Fibroblast of villous mesenchyme (primary cell): ENCODE data around the gene ZBED1. TPM values are rescaled to one million over a fixed set of nuclear protein-coding genes. Genes with fewer than 3 reads are reported as not detected.

ENCODE experiments used
- DNase-seq: peaks from one replicate; pipeline ENCODE4 v3.0.0-alpha.2; 2010; ENCODE audit warnings: low read depth
- H3K4me3 ChIP-seq: 2 replicates; pipeline ENCODE4 v1.5.1; 2011; ENCODE audit warnings: low read depth, mild to moderate bottlenecking, low read length
- total RNA-seq: library from RNA; depleted of rRNA; stranded (reverse); fragments of >200 nt; gene quantifications from 2 replicates; pipeline ENCODE4 v1.2.3, GENCODE V29; 2012
- TF ChIP-seq, protein P1 (sequence below): IDR thresholded peaks from 2 replicates; pipeline ENCODE4 v1.5.1; 2012; ENCODE audit warnings: low read depth, mild to moderate bottlenecking, low read length; ENCODE audit not compliant: insufficient read depth

The ZBED1 gene
- total RNA-seq, 1 donor, result 32.4 TPM

DNA sequence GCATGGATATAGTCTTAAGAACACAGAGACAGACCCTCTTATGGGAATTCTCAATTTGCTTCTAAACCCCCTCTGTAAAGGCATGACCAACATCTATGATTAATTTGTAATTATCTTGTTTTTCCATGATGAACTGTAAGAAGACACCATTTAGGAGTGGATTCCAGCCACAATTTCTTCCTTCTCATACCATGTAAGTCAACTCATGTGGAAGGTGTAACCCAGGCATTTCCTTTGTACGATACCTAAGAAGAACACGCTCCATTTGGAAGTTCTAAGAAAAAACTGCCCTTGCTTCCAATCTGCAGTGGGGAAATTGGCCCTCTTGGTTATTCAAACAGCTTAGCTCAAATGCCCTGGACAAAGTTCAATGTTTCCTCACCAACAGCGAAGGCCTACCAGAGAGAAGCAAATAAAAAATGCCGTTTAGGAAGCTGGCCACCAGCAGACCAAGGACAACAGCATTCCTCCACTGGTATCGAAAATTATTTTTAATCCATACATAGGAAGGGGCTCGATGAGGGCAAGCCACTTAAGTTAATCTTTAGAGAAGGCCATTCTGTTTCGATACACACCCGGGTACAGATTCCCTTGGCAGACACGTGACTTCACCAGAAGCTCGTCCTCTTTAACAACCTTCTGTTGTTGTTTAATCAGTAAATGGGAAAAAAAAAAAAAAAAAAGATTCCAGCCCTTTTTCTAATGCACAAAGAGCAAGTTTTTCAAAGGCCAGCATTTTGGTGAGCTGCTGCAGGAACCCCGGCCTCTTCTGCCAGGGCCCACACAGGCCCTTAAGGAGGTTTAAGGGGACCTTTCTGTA is 2.6 kb downstream of the ZBED1 start:
- peak; percentile 56 for DNase-seq
- TF ChIP-seq, protein P1, sequence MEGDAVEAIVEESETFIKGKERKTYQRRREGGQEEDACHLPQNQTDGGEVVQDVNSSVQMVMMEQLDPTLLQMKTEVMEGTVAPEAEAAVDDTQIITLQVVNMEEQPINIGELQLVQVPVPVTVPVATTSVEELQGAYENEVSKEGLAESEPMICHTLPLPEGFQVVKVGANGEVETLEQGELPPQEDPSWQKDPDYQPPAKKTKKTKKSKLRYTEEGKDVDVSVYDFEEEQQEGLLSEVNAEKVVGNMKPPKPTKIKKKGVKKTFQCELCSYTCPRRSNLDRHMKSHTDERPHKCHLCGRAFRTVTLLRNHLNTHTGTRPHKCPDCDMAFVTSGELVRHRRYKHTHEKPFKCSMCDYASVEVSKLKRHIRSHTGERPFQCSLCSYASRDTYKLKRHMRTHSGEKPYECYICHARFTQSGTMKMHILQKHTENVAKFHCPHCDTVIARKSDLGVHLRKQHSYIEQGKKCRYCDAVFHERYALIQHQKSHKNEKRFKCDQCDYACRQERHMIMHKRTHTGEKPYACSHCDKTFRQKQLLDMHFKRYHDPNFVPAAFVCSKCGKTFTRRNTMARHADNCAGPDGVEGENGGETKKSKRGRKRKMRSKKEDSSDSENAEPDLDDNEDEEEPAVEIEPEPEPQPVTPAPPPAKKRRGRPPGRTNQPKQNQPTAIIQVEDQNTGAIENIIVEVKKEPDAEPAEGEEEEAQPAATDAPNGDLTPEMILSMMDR, result no peak
- peak overlapping the region; percentile 81 for H3K4me3 ChIP-seq

DNA sequence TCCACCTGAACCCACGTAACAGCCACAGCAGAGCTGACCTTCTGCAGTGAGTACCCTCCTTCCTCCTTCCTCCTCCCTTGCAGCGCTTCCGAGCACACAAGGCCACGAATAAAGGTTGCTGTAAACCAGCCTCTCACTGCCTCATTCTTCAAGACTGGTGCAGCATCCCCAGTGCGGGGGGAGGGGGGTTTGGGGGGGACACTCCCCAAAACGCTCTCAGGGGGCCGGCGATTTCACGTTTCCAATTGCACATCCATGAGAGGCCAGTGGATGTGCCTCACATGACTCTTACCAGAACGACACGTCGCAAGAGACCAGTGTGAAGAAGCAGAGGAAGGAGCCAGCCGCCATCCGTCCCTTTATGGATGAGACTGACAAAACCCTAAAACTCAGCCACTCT is 5.2 kb downstream of the ZBED1 start:
- TF ChIP-seq, protein P1, result no peak
- H3K4me3 ChIP-seq, result no peak overlapping the region
- no peak for DNase-seq

DNA sequence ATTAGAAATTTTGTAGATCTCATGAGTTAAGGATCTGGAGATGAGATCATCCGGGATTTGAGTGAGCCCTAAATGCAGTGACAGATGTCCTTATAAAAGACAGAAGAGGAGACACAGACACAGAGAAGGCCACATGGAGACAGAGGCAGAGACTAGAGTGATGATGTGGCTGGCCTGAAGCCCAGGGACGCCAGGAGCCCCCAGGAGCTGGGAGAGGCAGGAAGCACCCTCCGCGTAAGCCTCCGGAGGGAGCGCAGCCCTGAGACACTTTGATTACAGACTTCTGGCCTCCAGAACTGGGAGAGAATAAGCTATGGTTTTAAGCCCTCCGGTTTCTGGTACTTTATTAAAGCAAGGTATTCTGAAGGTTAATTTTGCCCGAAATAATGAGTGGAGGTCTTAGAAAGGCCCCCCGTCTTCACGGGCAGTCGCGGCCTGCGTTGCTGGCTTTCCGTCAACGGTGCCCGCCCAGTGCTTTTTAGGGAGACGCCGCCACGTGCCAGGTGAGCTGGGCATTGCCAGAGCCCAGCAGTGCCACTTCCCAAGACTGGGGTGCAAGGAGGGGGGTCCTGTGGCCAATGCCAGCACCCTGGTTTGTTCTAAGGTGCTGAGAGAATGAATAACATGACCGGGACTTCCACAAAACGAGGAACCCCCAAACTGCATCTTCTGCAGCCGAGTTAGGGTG is 8.1 kb downstream of the ZBED1 start:
- no peak for DNase-seq
- H3K4me3 ChIP-seq, result no peak overlapping the region
- TF ChIP-seq, protein P1, result no peak

DNA sequence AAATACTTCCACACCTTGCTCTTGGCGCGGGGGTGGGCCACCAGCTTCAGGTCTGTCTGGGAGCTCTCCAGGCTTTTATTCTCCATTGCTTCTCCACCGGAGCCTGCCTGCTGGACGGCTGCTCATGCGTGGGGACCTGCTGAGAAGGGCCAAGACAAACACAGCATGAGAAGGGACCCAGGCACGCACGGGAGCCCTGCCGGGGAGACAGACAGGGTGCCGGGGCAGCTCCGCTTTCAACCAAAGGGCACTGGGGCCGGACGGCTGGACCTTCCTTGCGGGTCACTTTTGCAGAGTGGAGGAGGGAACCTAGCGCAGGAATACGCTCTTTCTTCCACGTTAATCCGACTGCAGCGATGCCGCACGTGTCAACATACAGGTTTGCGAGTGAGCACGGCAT is 10.1 kb downstream of the ZBED1 start:
- H3K4me3 ChIP-seq, result no peak overlapping the region
- TF ChIP-seq, protein P1, result no peak
- no peak for DNase-seq

DNA sequence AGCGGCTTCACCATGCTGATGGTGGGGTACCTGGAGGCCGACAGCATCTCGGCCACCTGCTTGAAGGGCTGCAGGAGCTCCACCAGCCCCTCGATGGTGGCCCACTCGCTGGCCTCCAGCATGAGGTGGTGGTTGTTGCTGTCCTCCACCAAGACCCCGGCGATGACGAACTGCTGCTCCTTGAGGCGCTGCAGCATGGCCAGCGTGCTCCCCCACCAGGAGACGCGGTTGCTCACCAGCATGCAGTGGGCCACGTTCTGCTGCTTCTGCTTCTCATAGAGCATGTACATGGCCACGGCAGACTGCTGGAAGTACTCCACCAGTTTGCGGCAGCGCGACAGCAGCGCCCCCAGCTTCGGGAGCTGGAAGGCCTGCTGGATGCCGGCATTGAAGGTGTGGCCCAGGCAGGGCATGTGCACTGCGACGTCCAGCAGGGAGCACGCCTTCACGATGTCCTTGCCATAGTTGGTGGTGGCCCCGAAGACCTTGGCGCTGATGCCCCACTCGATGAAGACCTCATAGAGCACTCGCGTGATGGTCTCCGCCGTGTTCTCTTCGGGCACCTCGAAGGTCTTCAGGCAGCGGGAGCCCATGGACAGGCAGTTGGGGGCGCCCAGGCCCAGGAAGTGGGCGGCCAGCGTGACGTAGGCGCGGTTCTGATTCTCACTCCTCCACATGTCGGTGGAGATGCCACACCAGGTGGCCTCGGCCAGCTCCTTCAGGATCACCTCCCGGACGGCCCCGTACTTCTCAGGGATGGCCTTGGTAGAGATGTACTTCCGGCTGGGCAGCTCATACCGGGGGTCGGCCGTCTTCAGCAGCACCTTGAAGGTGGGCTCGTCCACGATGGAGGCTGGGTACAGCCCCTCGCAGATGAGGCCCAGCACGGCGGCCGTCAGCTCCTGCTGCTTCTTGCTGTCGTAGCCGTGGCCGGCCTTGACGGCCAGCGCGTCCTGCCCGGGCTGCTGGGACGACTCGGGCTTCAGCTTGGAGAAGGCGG is 11.0 kb downstream of the ZBED1 start:
- no peak for DNase-seq
- TF ChIP-seq, protein P1, result no peak
- no peak overlapping the region for H3K4me3 ChIP-seq

DNA sequence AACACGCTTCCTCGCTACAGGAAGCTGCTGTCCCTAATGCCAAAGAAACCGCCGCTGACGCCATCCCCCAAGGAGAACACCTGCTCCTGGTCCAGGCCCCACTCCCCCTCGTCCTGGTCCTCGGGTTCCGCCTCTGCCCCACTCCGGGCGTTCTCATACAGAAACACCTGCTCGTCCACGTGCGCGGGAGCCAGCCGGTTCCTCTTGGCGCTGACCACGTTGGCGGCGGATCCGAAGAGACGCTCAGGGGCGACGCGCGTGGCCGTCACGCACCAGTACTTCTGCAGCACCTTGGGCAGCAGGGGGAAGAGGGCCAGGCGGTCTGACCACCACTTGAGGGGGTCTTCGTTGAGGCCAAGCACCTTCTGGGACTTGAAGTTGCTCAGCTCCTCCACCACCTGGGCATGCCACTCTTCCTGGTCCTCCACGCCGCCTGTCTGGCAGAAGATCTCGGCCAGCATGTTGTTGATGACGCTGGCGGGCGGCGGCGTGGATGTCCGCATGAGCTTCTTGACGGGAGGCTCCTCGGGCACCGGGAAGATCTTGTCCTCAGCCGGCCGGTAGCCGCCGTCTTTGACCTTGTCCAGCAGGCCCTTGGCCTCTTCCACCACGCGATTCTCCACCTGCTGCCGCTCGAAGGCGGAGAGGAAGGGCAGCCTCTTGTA is 12.0 kb downstream of the ZBED1 start:
- no peak for DNase-seq
- H3K4me3 ChIP-seq, result no peak overlapping the region
- TF ChIP-seq, protein P1, result no peak
